NCI-H2081 treated with DMSO at 0.1 percent for 48 hours (cell line): ENCODE measurements around the gene DECR2.
"Not testable (repeated sequence)": the region's sequence is repeated elsewhere in the genome, so short reads cannot be mapped to it uniquely, and the experiment has no call there.

Source experiments
- DNase-seq: peaks from one replicate; lab custom pipeline; 2025; lab: John Stamatoyannopoulos, UW

The DECR2 gene

GRCh38 chr16:366476-366875 is 35.2 kb upstream of the DECR2 start:
- no peak for DNase-seq

DNA sequence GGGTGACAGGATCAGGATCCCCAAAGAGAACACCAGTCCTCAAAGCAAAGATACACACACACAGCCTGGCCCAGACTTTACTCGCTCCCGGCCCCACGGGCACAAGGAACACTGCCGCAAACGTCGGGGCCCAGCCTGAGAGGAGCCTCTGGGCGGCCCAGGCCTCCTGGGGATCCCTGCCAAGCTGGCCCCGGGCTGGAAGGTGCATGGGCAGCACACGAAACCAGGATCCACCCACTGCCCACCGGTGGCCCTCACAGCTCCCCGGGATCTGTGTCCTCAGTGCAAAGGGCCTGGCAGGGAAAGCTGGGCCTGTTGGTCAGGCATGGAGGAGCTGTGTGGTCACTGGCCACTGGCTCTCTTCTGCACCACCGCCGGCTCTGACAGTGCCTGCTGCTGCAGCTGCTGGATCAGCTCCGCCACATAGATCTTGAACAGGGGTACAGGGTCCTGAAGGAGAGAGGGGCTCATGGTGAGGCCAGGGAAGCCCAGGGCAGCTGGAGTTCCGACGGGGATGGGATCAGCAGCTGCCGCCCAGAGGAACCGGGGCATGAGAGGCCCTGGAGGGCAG is 34.3 kb upstream of the DECR2 start:
- no peak for DNase-seq

DNA sequence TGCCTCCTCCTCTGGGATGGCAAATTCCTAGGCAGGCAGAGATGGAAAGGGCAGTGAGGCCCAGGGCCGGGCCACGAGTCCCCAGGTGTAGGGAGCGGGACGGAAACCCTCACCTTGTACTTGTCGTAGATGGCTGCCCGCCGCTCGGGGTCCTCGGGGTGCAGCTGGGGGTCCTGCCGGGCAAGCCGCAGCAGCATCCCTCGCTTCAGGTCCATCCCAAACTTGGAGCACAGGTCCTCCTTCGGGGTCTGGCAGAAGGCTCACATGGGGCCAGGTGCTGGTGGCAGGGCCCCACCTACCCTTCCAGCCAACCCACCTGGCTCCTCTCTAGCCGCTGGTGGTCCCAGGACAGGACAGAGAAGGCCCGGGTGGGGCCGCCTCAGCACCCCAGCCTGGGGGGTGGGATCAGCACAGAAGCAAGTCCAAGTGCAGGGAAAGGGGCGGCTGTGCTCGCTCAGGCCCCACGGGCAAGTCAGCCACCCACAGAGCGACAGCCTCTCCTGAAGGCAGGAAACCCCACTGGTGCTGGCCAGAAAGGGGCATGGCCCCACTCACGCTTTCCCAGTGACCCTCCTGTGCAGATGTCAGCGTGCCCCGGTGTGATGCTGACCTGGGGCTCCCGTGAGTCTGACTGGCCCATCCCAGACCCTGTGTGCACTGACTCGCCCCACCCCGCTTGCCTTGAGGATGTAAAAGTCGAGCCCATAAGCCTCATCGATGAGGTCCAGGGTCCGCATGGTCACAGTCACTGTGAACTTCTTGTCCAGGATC is 33.1 kb upstream of the DECR2 start:
- DNase-seq, result no peak

DNA sequence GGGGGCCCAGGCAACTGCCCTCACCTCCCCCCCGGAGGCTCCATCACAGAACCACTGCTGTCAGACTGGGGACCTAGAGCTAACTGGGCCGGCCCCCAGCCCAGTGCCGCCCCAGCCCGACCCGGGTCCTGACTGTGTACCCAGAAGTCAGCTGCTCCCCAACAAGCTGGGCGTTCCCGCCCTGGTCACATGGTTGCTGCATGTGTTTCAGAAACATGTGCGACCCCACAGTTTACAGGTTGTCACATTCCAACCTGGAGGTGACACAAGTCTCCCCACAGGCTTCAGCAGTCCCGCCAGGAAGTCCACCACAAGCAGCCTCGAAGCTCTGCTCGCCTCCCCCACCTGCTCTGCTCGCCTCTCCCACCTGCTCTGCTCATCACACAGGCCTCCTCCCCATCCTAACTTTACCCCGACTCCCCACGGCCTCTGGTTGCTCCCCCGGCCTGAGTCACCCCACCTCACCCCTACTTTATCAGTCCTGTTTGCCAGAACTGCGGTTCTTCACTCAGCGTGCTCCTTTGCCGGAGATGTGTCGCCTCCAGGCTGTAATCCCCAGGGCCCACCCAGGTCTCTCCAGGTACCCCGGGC is 32.3 kb upstream of the DECR2 start:
- DNase-seq, result no peak

DNA sequence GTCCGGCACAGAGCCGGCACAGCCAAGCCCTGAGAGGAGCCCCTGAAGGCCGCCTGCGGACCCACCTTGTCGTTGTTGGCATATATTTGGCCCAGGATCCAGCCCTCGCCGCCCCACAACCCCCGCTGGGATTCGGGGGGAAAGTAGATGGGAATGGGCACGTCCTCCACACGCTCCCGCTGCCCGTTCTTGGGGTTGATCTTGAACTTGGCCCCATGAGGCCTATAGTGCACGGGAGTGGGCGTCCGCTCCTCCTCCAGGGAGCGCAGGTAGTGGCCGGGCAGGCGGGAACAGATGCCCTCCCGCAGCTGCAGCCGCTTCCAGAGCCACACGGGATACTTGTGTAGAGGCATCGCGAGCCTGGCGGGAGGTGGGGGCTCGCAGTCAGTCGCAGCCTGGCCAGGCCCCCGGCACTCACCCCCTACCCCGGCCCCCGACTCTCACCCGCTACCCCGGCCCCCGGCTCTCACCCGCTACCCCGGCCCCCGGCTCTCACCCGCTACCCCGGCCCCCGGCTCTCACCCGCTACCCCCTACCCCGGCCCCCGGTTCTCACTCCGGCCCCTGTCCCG is 31.7 kb upstream of the DECR2 start:
- no peak for DNase-seq

- DNase-seq, result peak; percentile 54
Observed at GRCh38 chr16:370443-370842, 31.2 kb upstream of the DECR2 start, which contains the start of gene MRPL28. MRPL28 (minus strand) TSS chr16:370538; CDS start chr16:370218, 320 bp downstream.

GRCh38 chr16:370979-371514 is 30.6 kb upstream of the DECR2 start:
- DNase-seq, result no peak

- no peak for DNase-seq
Observed at GRCh38 chr16:371515-372301, 30.0 kb upstream of the DECR2 start.

DNA sequence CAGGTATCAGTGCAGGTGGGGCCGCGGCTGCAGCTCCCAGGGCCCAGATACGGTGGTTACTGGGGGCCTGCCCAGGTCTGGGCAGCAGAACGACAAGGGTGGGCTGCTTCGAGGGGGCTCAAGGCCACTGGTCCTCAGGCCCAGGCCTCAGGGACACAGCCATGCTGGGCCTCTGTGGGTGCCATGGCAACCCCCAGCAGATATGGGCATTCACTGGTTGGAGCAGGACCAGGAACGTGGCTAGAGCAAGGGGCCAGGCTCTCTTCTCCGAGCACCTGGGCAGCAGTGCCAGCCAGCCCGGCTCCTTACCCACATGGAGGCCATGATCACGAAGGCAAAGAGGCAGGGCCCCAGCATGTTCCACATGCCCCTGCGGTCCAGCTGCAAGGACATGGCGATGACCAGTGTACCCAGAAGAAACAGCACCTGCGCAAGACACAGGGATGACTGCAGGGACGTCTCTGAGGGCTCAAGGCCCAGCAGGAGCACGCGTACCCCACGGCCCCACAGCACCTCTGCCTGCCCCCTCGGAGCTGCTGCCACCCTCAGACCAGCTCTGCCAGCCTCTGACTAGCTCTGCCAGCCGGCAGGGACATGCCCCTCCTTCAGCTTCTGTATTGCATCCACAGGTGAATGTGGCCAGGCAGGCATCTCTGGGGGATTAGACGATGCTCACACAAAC is 29.2 kb upstream of the DECR2 start:
- no peak for DNase-seq

GRCh38 chr16:373020-373598 is 28.6 kb upstream of the DECR2 start:
- DNase-seq, result no peak

DNA sequence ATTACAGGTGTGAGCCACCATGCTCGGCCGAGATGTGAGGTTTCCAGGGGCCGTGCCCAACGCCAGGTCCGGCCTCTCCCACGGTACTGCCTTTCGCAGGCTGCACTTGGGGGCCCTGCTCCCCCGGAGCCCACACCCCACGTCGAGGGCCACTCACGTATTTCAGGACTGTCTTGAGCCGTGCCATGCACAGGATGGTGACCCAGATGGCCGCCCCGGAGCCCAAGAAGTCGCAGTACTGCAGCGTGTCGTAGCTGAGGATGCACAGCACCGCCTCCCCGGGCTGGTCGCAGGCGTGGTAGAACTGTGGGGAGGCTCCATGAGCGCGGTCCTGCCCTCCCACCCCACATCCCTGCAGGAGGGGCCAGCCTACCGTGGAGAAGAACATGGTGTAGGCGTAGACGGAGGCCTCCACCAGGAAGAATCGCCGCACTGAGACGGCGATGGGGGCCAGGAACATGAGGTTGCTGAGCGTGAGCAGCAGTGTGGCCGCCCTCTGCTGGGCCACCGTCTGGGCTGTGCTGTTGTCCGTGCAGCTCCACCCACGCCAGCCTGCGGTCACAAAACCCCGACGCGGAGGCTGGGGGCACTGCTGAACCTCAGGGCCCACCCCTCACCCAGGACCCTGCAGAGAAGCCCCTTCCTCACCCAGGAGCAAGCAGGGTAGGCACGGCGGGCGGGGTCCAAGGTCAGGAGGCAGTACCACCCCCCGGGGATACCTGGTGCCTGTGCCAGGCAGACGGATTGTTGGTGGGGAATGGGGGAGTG is 27.7 kb upstream of the DECR2 start:
- DNase-seq, result no peak

GRCh38 chr16:374616-374926 is 27.1 kb upstream of the DECR2 start:
- DNase-seq, result no peak

GRCh38 chr16:375212-375611 is 26.5 kb upstream of the DECR2 start:
- DNase-seq, result no peak

GRCh38 chr16:375927-376816 is 25.5 kb upstream of the DECR2 start:
- no peak for DNase-seq

- no peak for DNase-seq
Observed at GRCh38 chr16:376817-377418, 24.8 kb upstream of the DECR2 start.

- DNase-seq, result no peak
Observed at GRCh38 chr16:377419-377951, 24.2 kb upstream of the DECR2 start.

- DNase-seq, result not testable (repeated sequence)
Observed at GRCh38 chr16:378113-378820, 23.4 kb upstream of the DECR2 start.

DNA sequence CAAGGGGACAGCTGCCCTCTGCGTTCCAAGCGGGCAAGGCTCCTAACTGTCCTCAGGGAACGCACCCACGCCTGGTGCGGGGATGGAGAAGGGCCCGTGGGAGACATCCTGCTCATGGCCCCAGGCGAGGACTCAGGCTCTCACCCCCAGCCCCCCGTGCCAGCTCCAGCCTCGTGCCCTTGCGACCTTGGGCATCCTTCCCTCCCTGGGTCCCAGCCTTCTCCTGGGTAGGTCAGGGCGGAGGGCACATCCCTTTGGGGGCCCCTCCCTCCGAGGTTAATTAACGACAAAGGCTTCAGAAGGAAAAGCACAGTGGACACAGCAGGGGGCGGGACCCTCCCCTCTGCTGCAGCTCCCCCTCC is 22.9 kb upstream of the DECR2 start:
- no peak for DNase-seq
